Panc1 (cell line): ENCODE results near the gene FAF1.

ENCODE experiments used
- CTCF ChIP-seq: fragments of 450-650 bp; IDR thresholded peaks from 2 replicates; pipeline ENCODE4 v1.5.1; 2017; ENCODE audit warnings: mild to moderate bottlenecking
- POLR2AphosphoS5 ChIP-seq: IDR thresholded peaks from 2 replicates; pipeline ENCODE4 v1.6.1; 2012; ENCODE audit warnings: mild to moderate bottlenecking, low read depth, low read length, moderate library complexity
- SIN3A ChIP-seq: IDR thresholded peaks from 2 replicates; pipeline ENCODE4 v1.6.1; 2012; ENCODE audit warnings: low read depth, mild to moderate bottlenecking, low read length, moderate library complexity, borderline replicate concordance; ENCODE audit not compliant: insufficient read depth
- TCF7L2 ChIP-seq: IDR thresholded peaks from 2 replicates; pipeline ENCODE4 v1.6.1; 2011; ENCODE audit warnings: mild to moderate bottlenecking, low read depth, low read length, inconsistent platforms
- TF ChIP-seq, protein P1 (sequence below), 2 experiments: IDR thresholded peaks; 2 replicates each; pipeline ENCODE4 v1.6.1; 2011 to 2012; ENCODE audit warnings: low read depth in 2 of 2, control low read depth in 1 of 2, low read length in 1 of 2, mild to moderate bottlenecking in 1 of 2, moderate library complexity in 1 of 2; ENCODE audit not compliant: insufficient read depth in 1 of 2

GRCh38 chr1:50667272-50667671, 292.8 kb downstream of the FAF1 start:
- TF ChIP-seq CTCF (no peak), SIN3A (no peak), POLR2AphosphoS5 (no peak), TCF7L2 (no peak)
- TF ChIP-seq, protein P1, sequence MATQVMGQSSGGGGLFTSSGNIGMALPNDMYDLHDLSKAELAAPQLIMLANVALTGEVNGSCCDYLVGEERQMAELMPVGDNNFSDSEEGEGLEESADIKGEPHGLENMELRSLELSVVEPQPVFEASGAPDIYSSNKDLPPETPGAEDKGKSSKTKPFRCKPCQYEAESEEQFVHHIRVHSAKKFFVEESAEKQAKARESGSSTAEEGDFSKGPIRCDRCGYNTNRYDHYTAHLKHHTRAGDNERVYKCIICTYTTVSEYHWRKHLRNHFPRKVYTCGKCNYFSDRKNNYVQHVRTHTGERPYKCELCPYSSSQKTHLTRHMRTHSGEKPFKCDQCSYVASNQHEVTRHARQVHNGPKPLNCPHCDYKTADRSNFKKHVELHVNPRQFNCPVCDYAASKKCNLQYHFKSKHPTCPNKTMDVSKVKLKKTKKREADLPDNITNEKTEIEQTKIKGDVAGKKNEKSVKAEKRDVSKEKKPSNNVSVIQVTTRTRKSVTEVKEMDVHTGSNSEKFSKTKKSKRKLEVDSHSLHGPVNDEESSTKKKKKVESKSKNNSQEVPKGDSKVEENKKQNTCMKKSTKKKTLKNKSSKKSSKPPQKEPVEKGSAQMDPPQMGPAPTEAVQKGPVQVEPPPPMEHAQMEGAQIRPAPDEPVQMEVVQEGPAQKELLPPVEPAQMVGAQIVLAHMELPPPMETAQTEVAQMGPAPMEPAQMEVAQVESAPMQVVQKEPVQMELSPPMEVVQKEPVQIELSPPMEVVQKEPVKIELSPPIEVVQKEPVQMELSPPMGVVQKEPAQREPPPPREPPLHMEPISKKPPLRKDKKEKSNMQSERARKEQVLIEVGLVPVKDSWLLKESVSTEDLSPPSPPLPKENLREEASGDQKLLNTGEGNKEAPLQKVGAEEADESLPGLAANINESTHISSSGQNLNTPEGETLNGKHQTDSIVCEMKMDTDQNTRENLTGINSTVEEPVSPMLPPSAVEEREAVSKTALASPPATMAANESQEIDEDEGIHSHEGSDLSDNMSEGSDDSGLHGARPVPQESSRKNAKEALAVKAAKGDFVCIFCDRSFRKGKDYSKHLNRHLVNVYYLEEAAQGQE (IDR thresholded peaks at IDR 0.05; ENCODE audit: insufficient read depth in 1 of 2, low read depth in 2 of 2, low read length in 1 of 2): no peak
